H9 (cell line): Measurements from ENCODE around the gene RRAD. TPM values are rescaled to one million over a fixed set of nuclear protein-coding genes. Genes with fewer than 3 reads are reported as not detected.

Experiments used
- DNase-seq: peaks from one replicate; pipeline ENCODE4 v3.0.0-alpha.2; 2017
- H2AFZ ChIP-seq: one replicate; pipeline ENCODE4 v1.6.1; 2013; ENCODE audit warnings: mild to moderate bottlenecking, low read length, control low read depth, moderate library complexity
- H2AK5ac ChIP-seq: 2 replicates; pipeline ENCODE4 v1.6.1; 2013; ENCODE audit warnings: low read length, control low read depth, mixed read lengths; ENCODE audit not compliant: insufficient read length
- H2BK120ac ChIP-seq: one replicate; pipeline ENCODE4 v1.6.1; 2013; ENCODE audit warnings: low read depth, mild to moderate bottlenecking, low read length, control low read depth, inconsistent platforms; ENCODE audit not compliant: poor library complexity, severe bottlenecking
- H2BK12ac ChIP-seq: 2 replicates; pipeline ENCODE4 v1.6.1; 2013; ENCODE audit warnings: low read length, control low read depth, mixed read lengths, low read depth; ENCODE audit not compliant: insufficient read length
- H2BK15ac ChIP-seq: 2 replicates; pipeline ENCODE4 v1.6.1; 2013; ENCODE audit warnings: low read depth, low read length, control low read depth
- H2BK20ac ChIP-seq: one replicate; pipeline ENCODE4 v1.6.1; 2013; ENCODE audit warnings: low read depth, mild to moderate bottlenecking, low read length, control low read depth, inconsistent platforms; ENCODE audit not compliant: poor library complexity, severe bottlenecking
- H2BK5ac ChIP-seq: 2 replicates; pipeline ENCODE4 v1.6.1; 2013; ENCODE audit warnings: low read length, control low read depth, mixed read lengths; ENCODE audit not compliant: insufficient read length
- H3K14ac ChIP-seq: 2 replicates; pipeline ENCODE4 v1.6.1; 2013; ENCODE audit warnings: low read length, control low read depth; ENCODE audit not compliant: insufficient read depth
- H3K18ac ChIP-seq: 2 replicates; pipeline ENCODE4 v1.6.1; 2013; ENCODE audit warnings: low read depth, mild to moderate bottlenecking, mixed read lengths, low read length, control low read depth; ENCODE audit not compliant: insufficient read length
- H3K23ac ChIP-seq: 2 replicates; pipeline ENCODE4 v1.6.1; 2013; ENCODE audit warnings: low read length, control low read depth, mixed read lengths, low read depth; ENCODE audit not compliant: insufficient read length
- H3K23me2 ChIP-seq: 2 replicates; pipeline ENCODE4 v1.6.1; 2013; ENCODE audit warnings: low read depth, mild to moderate bottlenecking, mixed read lengths, low read length, control low read depth; ENCODE audit not compliant: insufficient read length, poor library complexity, severe bottlenecking
- H3K27ac ChIP-seq: 2 replicates; pipeline ENCODE4 v1.5.1; 2013; ENCODE audit warnings: low read length, control low read depth, mixed read lengths, low read depth; ENCODE audit not compliant: insufficient read length
- H3K27me3 ChIP-seq: 2 replicates; pipeline ENCODE4 v1.6.1; 2013; ENCODE audit warnings: low read length, control low read depth, inconsistent platforms; ENCODE audit not compliant: insufficient read depth
- H3K4ac ChIP-seq: 2 replicates; pipeline ENCODE4 v1.6.1; 2013; ENCODE audit warnings: low read depth, mild to moderate bottlenecking, control low read depth, inconsistent platforms, low read length, moderate library complexity
- H3K4me1 ChIP-seq: 2 replicates; pipeline ENCODE4 v1.6.1; 2013; ENCODE audit warnings: low read length, control low read depth, inconsistent platforms; ENCODE audit not compliant: insufficient read depth
- H3K4me2 ChIP-seq: 2 replicates; pipeline ENCODE4 v1.6.1; 2013; ENCODE audit warnings: low read length, control low read depth, mixed read lengths; ENCODE audit not compliant: insufficient read length, insufficient read depth
- H3K56ac ChIP-seq: 2 replicates; pipeline ENCODE4 v1.6.1; 2013; ENCODE audit warnings: low read depth, mild to moderate bottlenecking, mixed read lengths, low read length, control low read depth; ENCODE audit not compliant: insufficient read length
- H3K79me1 ChIP-seq: 2 replicates; pipeline ENCODE4 v1.6.1; 2013; ENCODE audit warnings: low read depth, mild to moderate bottlenecking, moderate library complexity, low read length, control low read depth, inconsistent platforms; ENCODE audit not compliant: insufficient read depth, poor library complexity, severe bottlenecking
- H3K79me2 ChIP-seq: 2 replicates; pipeline ENCODE4 v1.6.1; 2013; ENCODE audit warnings: low read length, control low read depth, inconsistent platforms; ENCODE audit not compliant: insufficient read depth
- H3K9ac ChIP-seq: 2 replicates; pipeline ENCODE4 v1.6.1; 2013; ENCODE audit warnings: low read length, control low read depth, mixed read lengths; ENCODE audit not compliant: insufficient read length; ENCODE audit errors: extremely low read depth
- H3K9me3 ChIP-seq: one replicate; pipeline ENCODE4 v1.6.1; 2013; ENCODE audit warnings: low read depth, low read length, inconsistent platforms; ENCODE audit not compliant: control insufficient read depth
- H3T11ph ChIP-seq: one replicate; pipeline ENCODE4 v1.6.1; 2013; ENCODE audit warnings: mild to moderate bottlenecking, low read length, control low read depth, inconsistent platforms
- H4K20me1 ChIP-seq: one replicate; pipeline ENCODE4 v1.6.1; 2013; ENCODE audit not compliant: control insufficient read depth, insufficient read length, insufficient read depth
- H4K5ac ChIP-seq: 2 replicates; pipeline ENCODE4 v1.6.1; 2013; ENCODE audit warnings: low read depth, mild to moderate bottlenecking, mixed read lengths, low read length, control low read depth; ENCODE audit not compliant: insufficient read length
- H4K8ac ChIP-seq: replicated peaks from 2 replicates; pipeline ENCODE4 v1.6.1; 2013; ENCODE audit warnings: low read length, control low read depth, mixed read lengths, low read depth; ENCODE audit not compliant: insufficient read length
- H4K91ac ChIP-seq: 2 replicates; pipeline ENCODE4 v1.6.1; 2013; ENCODE audit warnings: low read depth, mild to moderate bottlenecking, moderate library complexity, mixed read lengths, low read length, control low read depth; ENCODE audit not compliant: insufficient read length
- H3K27ac Mint-ChIP-seq, 3 experiments: 2 replicates in 2 of 3; 3 replicates in 1 of 3; pipeline ENCODE4 v1.8.0; 2020 to 2021; ENCODE audit warnings: mixed read lengths in 3 of 3, mild to moderate bottlenecking in 1 of 3, moderate library complexity in 1 of 3
- H3K27me3 Mint-ChIP-seq: 2 replicates; pipeline ENCODE4 v1.8.0; 2021; ENCODE audit warnings: low read depth, mild to moderate bottlenecking, moderate library complexity, mixed read lengths
- H3K36me3 Mint-ChIP-seq, 3 experiments: 2 replicates in 2 of 3; 3 replicates in 1 of 3; pipeline ENCODE4 v1.8.0; 2020 to 2021; ENCODE audit warnings: low read depth in 3 of 3, mixed read lengths in 3 of 3; ENCODE audit not compliant: insufficient read depth in 1 of 3
- H3K4me1 Mint-ChIP-seq, 2 experiments: 2 replicates each; pipeline ENCODE4 v1.8.0; 2020; ENCODE audit warnings: mixed read lengths in 2 of 2
- H3K4me3 Mint-ChIP-seq, 2 experiments: 2 replicates in 1 of 2; 3 replicates in 1 of 2; pipeline ENCODE4 v1.8.0; 2020 to 2021; ENCODE audit warnings: mild to moderate bottlenecking in 2 of 2, mixed read lengths in 2 of 2, moderate library complexity in 1 of 2
- H3K9me3 Mint-ChIP-seq, 2 experiments: 2 replicates in 1 of 2; 3 replicates in 1 of 2; pipeline ENCODE4 v1.8.0; 2020; ENCODE audit warnings: mild to moderate bottlenecking in 2 of 2, mixed read lengths in 2 of 2, moderate library complexity in 1 of 2
- CTCF ChIP-seq: fragments of 200-600 bp; sonication (generic); conservative IDR thresholded peaks from 3 replicates; pipeline ENCODE4 v1.8.0; 2021; ENCODE audit warnings: antibody characterized with exemption, mild to moderate bottlenecking
- WGBS: extraction: QIAGEN DNeasy Blood & Tissue Kit; methylation state at CpG from one replicate; pipeline ENCODE4 v1.1.7; 2013; ENCODE audit warnings: missing lambda C conversion rate, low lambda C conversion rate, mixed read lengths; ENCODE audit not compliant: insufficient read length; ENCODE audit errors: extremely low coverage; 5-methylcytosine and 5-hydroxymethylcytosine counted together
- total RNA-seq: library from RNA; stranded (reverse); gene quantifications from 2 replicates; pipeline ENCODE4 v1.2.1, GENCODE V29; 2021

The RRAD gene
- total RNA-seq, 1 experiment from 2014 or later: 0.72 TPM

DNA sequence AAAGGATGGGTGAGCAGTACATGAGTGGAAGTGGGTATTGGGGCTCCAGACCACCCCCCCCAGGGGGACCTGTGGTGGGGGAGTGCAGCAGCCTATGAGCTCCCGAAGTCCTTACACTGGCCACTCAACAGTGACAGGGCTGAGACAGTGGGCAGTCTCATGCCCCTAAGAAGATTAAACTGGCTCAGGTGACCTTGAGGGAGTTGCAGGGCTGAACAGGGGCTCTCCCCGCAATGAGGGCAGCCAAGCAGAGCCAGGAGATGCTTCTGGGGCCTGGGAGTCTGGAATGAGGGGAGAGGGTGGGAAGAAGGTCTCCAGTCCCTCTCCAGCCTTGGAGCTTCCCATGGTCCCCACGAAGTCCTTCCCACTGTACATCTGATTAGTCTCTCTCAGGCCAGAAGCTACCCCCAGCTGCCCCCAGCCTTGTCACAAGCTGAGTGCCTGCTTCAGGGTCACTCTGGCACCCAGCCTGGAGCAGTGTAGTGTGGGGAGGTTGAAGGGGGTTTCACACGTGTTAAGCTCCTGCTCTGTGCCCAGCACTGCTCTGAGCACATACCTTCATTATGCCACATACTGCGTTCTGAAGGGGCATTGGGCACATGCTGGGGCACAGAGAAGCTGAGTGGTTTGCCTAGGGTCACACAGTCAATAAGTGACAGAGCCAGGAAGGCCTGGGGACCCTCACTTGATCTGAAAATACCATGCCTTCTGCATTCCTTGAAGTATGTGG is 5.6 kb downstream of the RRAD start:
- Histone ChIP-seq H3K56ac (no peak overlapping the region), H2BK12ac (no peak overlapping the region), H4K20me1 (no peaks in the 10 kb centered on the region), H4K8ac (no peak overlapping the region), H3K18ac (no peak overlapping the region), H3K4me1 (no peaks in the 10 kb centered on the region), H3K4me2 (no peak overlapping the region), H2BK5ac (no peak overlapping the region), H3K79me2 (no peaks in the 10 kb centered on the region), H3T11ph (no peak overlapping the region), H3K4ac (no peak overlapping the region), H3K27ac (no peak overlapping the region), H4K91ac (no peak overlapping the region), H3K14ac (no peak overlapping the region), H3K9ac (no peak overlapping the region), H3K27me3 (peaks cover 2% of the 10 kb centered on the region; the same call in 1 of the 2 replicates), H2BK120ac (no peak overlapping the region), H3K23me2 (no peaks in the 10 kb centered on the region), H3K9me3 (no peaks in the 10 kb centered on the region), H2BK20ac (no peak overlapping the region), H4K5ac (no peak overlapping the region), H3K79me1 (no peaks in the 10 kb centered on the region), H2AK5ac (no peak overlapping the region), H2BK15ac (no peak overlapping the region), H2AFZ (no peak overlapping the region), H3K23ac (no peak overlapping the region)
- Mint-ChIP-seq H3K27me3 (peaks cover 57% of the 10 kb centered on the region), H3K4me3 (no peak overlapping the region), H3K4me1 (no peaks in the 10 kb centered on the region), H3K9me3 (no peaks in the 10 kb centered on the region; a peak in 1 of 5 replicates), H3K36me3 (no peaks in the 10 kb centered on the region; a peak in 1 of 7 replicates), H3K27ac (no peak overlapping the region)
- no peak for DNase-seq
- no peak for TF ChIP-seq CTCF
- WGBS: no CpG with 5 or more reads among the region's 5 CpGs
